ENCODE data around the gene GEMIN4. TPM values are rescaled to one million over a fixed set of nuclear protein-coding genes. Genes with fewer than 3 reads are reported as not detected.

Gene GEMIN4
- polyA plus RNA-seq, 2 of the 4 experiments (the other 2 are of a cell fraction), result 36.1 to 47.6 TPM

DNA sequence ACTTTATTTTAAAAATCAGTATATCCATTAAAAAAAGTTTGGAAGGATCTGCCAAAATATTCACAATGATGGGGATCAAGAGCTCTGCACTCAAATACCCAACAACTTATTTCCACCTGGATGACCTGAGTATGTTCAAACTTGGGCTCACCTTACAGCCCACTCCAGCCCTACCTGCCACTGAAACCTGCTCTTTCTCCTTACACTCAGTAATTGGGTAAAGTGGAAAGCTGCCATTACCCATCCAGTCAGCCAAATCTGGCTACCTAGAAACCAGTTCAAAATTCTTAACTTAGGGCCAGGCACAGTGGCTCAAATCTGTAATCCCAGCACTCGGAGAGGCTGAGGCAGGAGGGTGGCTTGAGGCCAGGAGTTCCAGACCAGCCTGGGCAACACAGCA lies 47.1 kb downstream of the GEMIN4 start:
- ChIA-PET POLR2A (interaction anchor here (1.4 kb wide), 1 partner anchor 10 kb away, joined by 5 read pairs; the partner anchor contains the start of gene VPS53), CTCF (interaction anchor here (0.6 to 19.5 kb wide), 11 partner anchors 9 to 733 kb away, joined by 3 to 410 read pairs (median 4); partner anchors contain the start of genes TIMM22 and VPS53)
- 83% methylated on average over 1 of the region's 1 CpG for WGBS (ENCODE audit: missing lambda C conversion rate)
- H3K4me1 ChIP-seq, result no peaks in the 10 kb centered on the region
- DNase-seq (ENCODE audit: low read depth in 1 of 2, low spot score in 1 of 2), result no peak
- no peak overlapping the region for H3K4me2 ChIP-seq
- no peak overlapping the region for H3K4me3 ChIP-seq
- TF ChIP-seq FOSL2 (IDR thresholded peaks at IDR 0.05) (no peak), FOSL2 (CRISPR knock-in tag; IDR thresholded peaks at IDR 0.05) (no peak), CEBPB (IDR thresholded peaks at IDR 0.05) (no peak), RCOR1 (IDR thresholded peaks at IDR 0.05; ENCODE audit: low read depth, low read length) (no peak), NFE2L2 (conservative IDR thresholded peaks at IDR 0.05; ENCODE audit: low read length) (no peak), FOXS1 (CRISPR knock-in tag; IDR thresholded peaks at IDR 0.05) (no peak)
- no peaks in the 10 kb centered on the region for H3K9me3 ChIP-seq
- no peak overlapping the region for H3K27ac ChIP-seq
- FAIRE-seq, result no peak
- no peak for ATAC-seq

GRCh38 chr17:704111-704864 lies 47.8 kb downstream of the GEMIN4 start:
- POLR2A ChIA-PET, result interaction anchor here (1.4 kb wide), 1 partner anchor 10 kb away, joined by 5 read pairs; the partner anchor contains the start of gene VPS53
- Histone ChIP-seq H3K9me3 (no peaks in the 10 kb centered on the region), H3K4me1 (peaks cover 5% of the 10 kb centered on the region; the same call in 1 of the 3 replicates), H3K27ac (no peak overlapping the region), H3K4me2 (no peak overlapping the region), H3K4me3 (no peak overlapping the region)
- CTCF ChIA-PET, result interaction anchor here (0.6 to 19.5 kb wide), 10 partner anchors 10 to 559 kb away, joined by 3 to 410 read pairs (median 3); partner anchors contain the start of genes NXN, TIMM22 and VPS53
- DNase-seq (ENCODE audit: low read depth in 1 of 2, low spot score in 1 of 2) (no peak), FAIRE-seq (peak; percentile 13), ATAC-seq (no peak)
- WGBS (ENCODE audit: missing lambda C conversion rate), result 78% methylated on average over 4 of the region's 4 CpGs
- TF ChIP-seq RAD21 (conservative IDR thresholded peaks at IDR 0.05 in 1 of 2, IDR thresholded peaks at IDR 0.05 in 1 of 2) (no peak), TFCP2L1 (CRISPR knock-in tag; IDR thresholded peaks at IDR 0.05) (no peak), CHD4 (IDR thresholded peaks at IDR 0.05; ENCODE audit: borderline replicate concordance) (no peak), EHF (CRISPR knock-in tag; IDR thresholded peaks at IDR 0.05) (no peak), FOSL2 (IDR thresholded peaks at IDR 0.05) (no peak), FOSL2 (CRISPR knock-in tag; IDR thresholded peaks at IDR 0.05) (no peak), HDAC2 (IDR thresholded peaks at IDR 0.05) (no peak), FOSB (CRISPR knock-in tag; IDR thresholded peaks at IDR 0.05) (no peak), NPAS2 (CRISPR knock-in tag; IDR thresholded peaks at IDR 0.05; ENCODE audit: borderline replicate concordance) (no peak), EP300 (IDR thresholded peaks at IDR 0.05) (no peak), HMGXB4 (CRISPR knock-in tag; IDR thresholded peaks at IDR 0.05; ENCODE audit: borderline replicate concordance) (no peak), CEBPB (IDR thresholded peaks at IDR 0.05) (no peak), ZSCAN20 (CRISPR knock-in tag; IDR thresholded peaks at IDR 0.05) (no peak), EHMT2 (IDR thresholded peaks at IDR 0.05; ENCODE audit: low read depth) (no peak)

GRCh38 chr17:703081-703875 lies 48.8 kb downstream of the GEMIN4 start:
- FAIRE-seq (peak; percentile 13), ATAC-seq (no peak; a peak in 1 of 6 replicates), DNase-seq (ENCODE audit: low read depth in 1 of 2, low spot score in 1 of 2) (no peak)
- ChIA-PET CTCF (interaction anchor here (0.6 to 19.5 kb wide), 10 partner anchors 11 to 293 kb away, joined by 3 to 410 read pairs (median 15); partner anchors contain the start of genes NXN, TIMM22 and VPS53), POLR2A (no interaction called here)
- H3K4me3 ChIP-seq, result no peak overlapping the region
- H3K4me1 ChIP-seq, result peaks cover 5% of the 10 kb centered on the region; the same call in 1 of the 3 replicates
- TF ChIP-seq, protein P1, sequence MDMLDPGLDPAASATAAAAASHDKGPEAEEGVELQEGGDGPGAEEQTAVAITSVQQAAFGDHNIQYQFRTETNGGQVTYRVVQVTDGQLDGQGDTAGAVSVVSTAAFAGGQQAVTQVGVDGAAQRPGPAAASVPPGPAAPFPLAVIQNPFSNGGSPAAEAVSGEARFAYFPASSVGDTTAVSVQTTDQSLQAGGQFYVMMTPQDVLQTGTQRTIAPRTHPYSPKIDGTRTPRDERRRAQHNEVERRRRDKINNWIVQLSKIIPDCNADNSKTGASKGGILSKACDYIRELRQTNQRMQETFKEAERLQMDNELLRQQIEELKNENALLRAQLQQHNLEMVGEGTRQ (IDR thresholded peaks at IDR 0.05), result no peak
- no peak for TF ChIP-seq NPAS2 (CRISPR knock-in tag; IDR thresholded peaks at IDR 0.05; ENCODE audit: borderline replicate concordance)
- no peak for TF ChIP-seq JUN (IDR thresholded peaks at IDR 0.05)
- TF ChIP-seq RCOR1 (IDR thresholded peaks at IDR 0.05; ENCODE audit: low read depth, low read length), result no peak
- no peak for TF ChIP-seq BHLHE40 (IDR thresholded peaks at IDR 0.05; ENCODE audit: low read depth, low read length)
- no peak for TF ChIP-seq POLR2AphosphoS2 (conservative IDR thresholded peaks at IDR 0.05; ENCODE audit: low read length)
- TF ChIP-seq, protein P2, sequence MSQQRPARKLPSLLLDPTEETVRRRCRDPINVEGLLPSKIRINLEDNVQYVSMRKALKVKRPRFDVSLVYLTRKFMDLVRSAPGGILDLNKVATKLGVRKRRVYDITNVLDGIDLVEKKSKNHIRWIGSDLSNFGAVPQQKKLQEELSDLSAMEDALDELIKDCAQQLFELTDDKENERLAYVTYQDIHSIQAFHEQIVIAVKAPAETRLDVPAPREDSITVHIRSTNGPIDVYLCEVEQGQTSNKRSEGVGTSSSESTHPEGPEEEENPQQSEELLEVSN (IDR thresholded peaks at IDR 0.05; ENCODE audit: borderline replicate concordance, low read depth), result no peak
- TF ChIP-seq SREBF2 (IDR thresholded peaks at IDR 0.05), result no peak
- no peak for TF ChIP-seq ZC3H11A (IDR thresholded peaks at IDR 0.05)
- TF ChIP-seq RNF2 (IDR thresholded peaks at IDR 0.05; ENCODE audit: borderline replicate concordance, low read depth), result no peak
- WGBS (ENCODE audit: missing lambda C conversion rate), result 83% methylated on average over 12 of the region's 12 CpGs
- no peaks in the 10 kb centered on the region for H3K9me3 ChIP-seq
- no peak overlapping the region for H3K4me2 ChIP-seq
- H3K27ac ChIP-seq, result no peak overlapping the region
